Pancreas (tissue), 10 donors: ENCODE measurements around the gene CCDC28B. TPM values are rescaled to one million over a fixed set of nuclear protein-coding genes. Genes with fewer than 3 reads are reported as not detected.
A peak's percentile ranks its signal among the peaks of the same experiment; 100 is the strongest.

Experiments used
- ATAC-seq, 4 donors: fragments of 200-7000 bp; cut with Tn5 transposase; one replicate each; pipeline versions ENCODE4 v1.8.0 to v1.9.1; 2020; ENCODE audit warnings: mild to moderate bottlenecking in 4 of 4, moderate library complexity in 4 of 4
- DNase-seq, 6 donors: peaks; one replicate each; pipeline ENCODE4 v3.0.0-alpha.2; 2020
- FAIRE-seq: peaks from 2 replicates; lab custom pipeline; 2012; peaks lifted over from hg19 to GRCh38; lab: Jason Lieb, UNC
- H3K27ac ChIP-seq, 4 donors: fragments of 200-600 bp; sonication (generic); 1 replicate in 3 of 4; 2 replicates in 1 of 4; pipeline versions ENCODE4 v1.5.0 to v1.8.0; 2020
- H3K27me3 ChIP-seq, 4 donors: fragments of 200-600 bp; one replicate each; pipeline ENCODE4 v1.8.0; 2021
- H3K36me3 ChIP-seq, 3 donors: fragments of 200-600 bp; sonication (generic) in 1 of 3; one replicate each; pipeline versions ENCODE4 v1.5.0 to v1.8.0; 2020 to 2021
- H3K4me1 ChIP-seq, 3 donors: fragments of 200-600 bp; one replicate each; pipeline ENCODE4 v1.8.0; 2021
- H3K4me3 ChIP-seq, 4 donors: fragments of 200-600 bp; sonication (generic) in 2 of 4; one replicate each; pipeline versions ENCODE4 v1.5.0 to v1.8.0; 2020 to 2021
- H3K9me3 ChIP-seq, 4 donors: fragments of 200-600 bp; one replicate each; pipeline ENCODE4 v1.8.0; 2021
- CTCF ChIP-seq, 4 donors: fragments of 200-600 bp; sonication (generic) in 3 of 4; IDR thresholded peaks; one replicate each; pipeline versions ENCODE4 v1.5.0 to v1.8.0; 2021; ENCODE audit warnings: antibody characterized with exemption in 4 of 4
- WGBS, 2 donors: extraction: QIAGEN DNeasy Blood & Tissue Kit; methylation state at CpG; one replicate each; pipeline ENCODE4 v1.1.7; 2013; 5-methylcytosine and 5-hydroxymethylcytosine counted together
- intact Hi-C, 3 donors: fragments of 100-400 bp; cut with DNase I; formaldehyde crosslinking; loops; one replicate each; pipeline versions ENCODE4 v1.11.1 to v1.14.2; 2022
- polyA plus RNA-seq, 2 donors: library from polyadenylated mRNA; stranded (reverse); fragments of 200-250 nt; gene quantifications; one replicate each; pipeline ENCODE4 v1.2.3, GENCODE V29; 2013
- total RNA-seq, 6 donors: library from RNA; stranded (reverse); fragmentation: NEBNext Ultra II Directional in 4 of 6; extraction: Animal tissue kit (Norgen Biotek cat#: 25700) in 4 of 6; gene quantifications; one replicate each; pipeline versions ENCODE4 v1.2.1 to v1.2.4, GENCODE V29; 2021 to 2023
- donor health status: healthy with polysubstance abuse.
- donor health status: DM: no; HTN: no; CAD: no; lungs with moderate emphysema.
- donor health status: DM: no; HTN: no; CAD: no.
- donor health status: control.
- donor health status: control.
- donor health status: Bipolar disorder and iron deficiency.
- donor health status: DM: yes; HTN: yes; CAD: no.
- donor health status: DM: no; HTN: no; CAD: no.
- donor health status: DM: no; HTN: no; CAD: no.
- donor health status: DM: yes; HTN: yes; CAD: no.

CCDC28B gene
- total and polyA plus RNA-seq, 8 donors: 1.6 to 8.5 (median 3.6) TPM

DNA sequence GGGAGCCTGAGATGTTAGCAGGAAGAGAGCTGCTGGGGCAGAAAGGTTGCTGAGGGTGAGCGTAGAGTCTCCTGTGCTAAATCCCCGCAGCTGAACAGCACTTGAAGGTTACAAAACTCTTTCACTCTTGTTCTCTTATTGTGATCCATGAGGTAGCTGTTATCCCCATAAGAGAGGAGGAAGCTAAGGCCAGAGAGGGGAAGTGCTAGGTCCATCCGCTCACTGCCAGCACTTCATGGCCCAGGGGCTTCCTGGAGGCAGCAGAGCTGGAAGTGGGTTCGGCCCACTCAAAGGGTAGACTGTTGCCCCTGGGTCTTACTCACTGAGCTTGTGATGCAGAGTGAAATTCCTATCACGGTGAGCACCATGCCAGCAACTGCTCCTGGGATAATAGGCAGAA is 16.2 kb downstream of the CCDC28B start:
- H3K4me1 ChIP-seq: peaks cover 7 to 9% (median 8%) of the 10 kb centered on the region in 3 donors
- intact Hi-C loops: no loop called here
- H3K36me3 ChIP-seq: peaks cover 0 to 10% (median 0%) of the 10 kb centered on the region in 3 donors
- no peak overlapping the region for H3K27ac ChIP-seq
- FAIRE-seq: no peak
- H3K9me3 ChIP-seq: no peaks in the 10 kb centered on the region
- H3K4me3 ChIP-seq: no peak overlapping the region
- ATAC-seq: no peak
- H3K27me3 ChIP-seq: no peaks in the 10 kb centered on the region
- TF ChIP-seq CTCF (IDR thresholded peaks at IDR 0.05): no peak
- 86 to 89% methylated on average over 5 of the region's 5 CpGs for WGBS, 2 donors
- no peak for DNase-seq

DNA sequence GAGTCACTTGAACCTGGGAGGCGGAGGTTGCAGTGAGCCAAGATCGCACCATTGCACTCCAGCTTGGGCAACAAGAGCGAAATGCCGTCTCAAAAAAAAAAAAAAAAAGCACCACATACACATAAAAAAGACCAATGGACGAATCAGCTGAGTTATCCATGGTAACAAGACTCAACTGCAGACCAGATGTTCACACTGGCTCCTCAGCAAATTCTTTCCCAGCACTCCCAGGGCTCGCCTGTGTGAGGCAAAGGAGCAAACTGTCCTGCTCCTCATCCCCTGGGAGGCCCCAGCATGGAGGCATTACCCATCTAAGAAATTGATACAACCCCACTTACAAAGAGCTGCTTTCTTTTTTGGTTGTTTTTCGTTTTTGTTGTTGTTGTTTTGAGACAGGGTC is 18.6 kb downstream of the CCDC28B start:
- H3K4me1 ChIP-seq: peaks cover 7 to 20% (median 15%) of the 10 kb centered on the region in 3 donors
- peaks cover 0 to 10% (median 0%) of the 10 kb centered on the region in 3 donors for H3K36me3 ChIP-seq
- FAIRE-seq: no peak
- no peaks in the 10 kb centered on the region for H3K27me3 ChIP-seq
- WGBS, 2 donors: 78 to 81% methylated on average over 6 to 7 of the region's 7 CpGs
- H3K9me3 ChIP-seq: no peaks in the 10 kb centered on the region
- DNase-seq: no peak
- no peak for TF ChIP-seq CTCF (IDR thresholded peaks at IDR 0.05)
- H3K27ac ChIP-seq: no peak overlapping the region
- H3K4me3 ChIP-seq: no peak overlapping the region
- no peak for ATAC-seq
- intact Hi-C loops: no loop called here

- WGBS, 2 donors: 87 to 88% methylated on average over 4 of the region's 4 CpGs
- Histone ChIP-seq H3K36me3 (peaks cover 0 to 14% (median 0%) of the 10 kb centered on the region in 3 donors), H3K27ac (no peak overlapping the region), H3K9me3 (no peaks in the 10 kb centered on the region), H3K4me1 (peaks cover 7 to 20% (median 15%) of the 10 kb centered on the region in 3 donors), H3K27me3 (no peaks in the 10 kb centered on the region), H3K4me3 (peak overlapping the region; percentile 49 to 88 (median 79))
- intact Hi-C loops: no loop called here
- DNase-seq (no peak), FAIRE-seq (no peak), ATAC-seq (no peak)
- TF ChIP-seq CTCF (IDR thresholded peaks at IDR 0.05): no peak
These were observed 20.6 kb downstream of the CCDC28B start for GRCh38 chr1:32220746-32221580.

- Histone ChIP-seq H3K9me3 (no peaks in the 10 kb centered on the region), H3K27ac (peak overlapping the region; percentile 57 to 83 (median 74)), H3K4me1 (peaks cover 7 to 20% (median 15%) of the 10 kb centered on the region in 3 donors), H3K36me3 (peaks cover 0 to 15% (median 4%) of the 10 kb centered on the region in 3 donors), H3K4me3 (peak overlapping the region; percentile 49 to 88 (median 79)), H3K27me3 (no peaks in the 10 kb centered on the region)
- 2 to 3% methylated on average over 13 of the region's 13 CpGs for WGBS, 2 donors
- no peak for TF ChIP-seq CTCF (IDR thresholded peaks at IDR 0.05)
- ATAC-seq (no peak), FAIRE-seq (no peak), DNase-seq (no peak)
- intact Hi-C loops: no loop called here
These were observed 21.2 kb downstream of the CCDC28B start for GRCh38 chr1:32221581-32221979.
